Mesendoderm (in vitro differentiated cells): Measurements from ENCODE around the gene DNAH8.

ENCODE experiments used
- DNase-seq: peaks from one replicate; pipeline ENCODE4 v3.0.0; 2013
- H2AK5ac ChIP-seq: 2 replicates; pipeline ENCODE4 v1.6.1; 2013; ENCODE audit warnings: low read length, inconsistent platforms
- H2BK120ac ChIP-seq: 2 replicates; pipeline ENCODE4 v1.6.1; 2013; ENCODE audit warnings: low read depth, mild to moderate bottlenecking, low read length, moderate library complexity, mixed read lengths
- H2BK15ac ChIP-seq: replicated peaks from 2 replicates; pipeline ENCODE4 v1.6.1; 2013; ENCODE audit warnings: low read depth, mild to moderate bottlenecking, moderate library complexity
- H2BK5ac ChIP-seq: 2 replicates; pipeline ENCODE4 v1.6.1; 2013; ENCODE audit warnings: low read length, inconsistent platforms
- H3K18ac ChIP-seq: 2 replicates; pipeline ENCODE4 v1.6.1; 2013; ENCODE audit warnings: mild to moderate bottlenecking, low read length, mixed read lengths
- H3K23ac ChIP-seq: one replicate; pipeline ENCODE4 v1.6.1; 2013; ENCODE audit warnings: low read length
- H3K27ac ChIP-seq: 2 replicates; pipeline ENCODE4 v1.5.1; 2013; ENCODE audit warnings: low read depth, mild to moderate bottlenecking, inconsistent platforms, low read length, moderate library complexity
- H3K27me3 ChIP-seq: 2 replicates; pipeline ENCODE4 v1.6.1; 2013; ENCODE audit warnings: low read length, control low read depth, mild to moderate bottlenecking, inconsistent platforms; ENCODE audit not compliant: insufficient read depth, poor library complexity
- H3K36me3 ChIP-seq: 2 replicates; pipeline ENCODE4 v1.6.1; 2013; ENCODE audit warnings: low read length, inconsistent platforms; ENCODE audit not compliant: control insufficient read depth, insufficient read depth
- H3K4ac ChIP-seq: one replicate; pipeline ENCODE4 v1.6.1; 2013; ENCODE audit warnings: low read depth, mild to moderate bottlenecking, low read length, moderate library complexity
- H3K4me1 ChIP-seq: 2 replicates; pipeline ENCODE4 v1.6.1; 2013; ENCODE audit warnings: low read depth, low read length, inconsistent platforms; ENCODE audit not compliant: control insufficient read depth
- H3K4me2 ChIP-seq: 2 replicates; pipeline ENCODE4 v1.6.1; 2013; ENCODE audit warnings: low read length
- H3K4me3 ChIP-seq: 2 replicates; pipeline ENCODE4 v1.5.1; 2013; ENCODE audit warnings: mild to moderate bottlenecking, low read length
- H3K56ac ChIP-seq: one replicate; pipeline ENCODE4 v1.6.1; 2013; ENCODE audit warnings: low read length
- H3K79me1 ChIP-seq: 2 replicates; pipeline ENCODE4 v1.6.1; 2013; ENCODE audit warnings: low read length, inconsistent platforms
- H3K79me2 ChIP-seq: 2 replicates; pipeline ENCODE4 v1.6.1; 2013; ENCODE audit warnings: mild to moderate bottlenecking, low read length; ENCODE audit not compliant: control insufficient read depth, insufficient read depth
- H3K9ac ChIP-seq: 2 replicates; pipeline ENCODE4 v1.6.1; 2013; ENCODE audit warnings: low read length, inconsistent platforms
- H4K5ac ChIP-seq: one replicate; pipeline ENCODE4 v1.6.1; 2013; ENCODE audit warnings: low read length
- H4K8ac ChIP-seq: one replicate; pipeline ENCODE4 v1.6.1; 2013; ENCODE audit warnings: low read depth, mild to moderate bottlenecking, control low read depth, low read length, moderate library complexity
- WGBS: extraction: QIAGEN DNeasy Blood & Tissue Kit; methylation state at CpG from one replicate; pipeline ENCODE4 v1.1.7; 2013; ENCODE audit warnings: low lambda C conversion rate, missing lambda C conversion rate; ENCODE audit not compliant: insufficient coverage; ENCODE audit errors: extremely low coverage; 5-methylcytosine and 5-hydroxymethylcytosine counted together

Gene DNAH8

GRCh38 chr6:38978139-38978704, 263.1 kb downstream of the DNAH8 start:
- H3K4me2 ChIP-seq, result no peak overlapping the region
- no CpG with 5 or more reads among the region's 3 CpGs for whole genome bisulfite sequencing
- no peak overlapping the region for H3K9ac ChIP-seq
- H3K27me3 ChIP-seq, result no peaks in the 10 kb centered on the region
- no peak for DNase-seq
- H3K4ac ChIP-seq, result no peak overlapping the region
- H4K5ac ChIP-seq, result no peak overlapping the region
- no peaks in the 10 kb centered on the region for H3K36me3 ChIP-seq
- H3K23ac ChIP-seq, result no peak overlapping the region
- H3K56ac ChIP-seq, result no peak overlapping the region
- peaks cover 8% of the 10 kb centered on the region for H3K4me1 ChIP-seq
- no peaks in the 10 kb centered on the region for H3K79me2 ChIP-seq
- H3K79me1 ChIP-seq, result no peaks in the 10 kb centered on the region
- no peak overlapping the region for H2BK15ac ChIP-seq
- H3K18ac ChIP-seq, result no peak overlapping the region
- no peak overlapping the region for H4K8ac ChIP-seq
- no peak overlapping the region for H3K27ac ChIP-seq
- no peak overlapping the region for H2AK5ac ChIP-seq
- H2BK5ac ChIP-seq, result no peak overlapping the region
- no peak overlapping the region for H3K4me3 ChIP-seq
- H2BK120ac ChIP-seq, result no peak overlapping the region

GRCh38 chr6:38982470-38982869, 267.4 kb downstream of the DNAH8 start:
- no peak overlapping the region for H3K23ac ChIP-seq
- no peaks in the 10 kb centered on the region for H3K79me2 ChIP-seq
- H3K79me1 ChIP-seq, result no peaks in the 10 kb centered on the region
- H2AK5ac ChIP-seq, result no peak overlapping the region
- H2BK15ac ChIP-seq, result no peak overlapping the region
- no peak overlapping the region for H2BK120ac ChIP-seq
- H3K27me3 ChIP-seq, result no peaks in the 10 kb centered on the region
- H3K36me3 ChIP-seq, result no peaks in the 10 kb centered on the region
- no peak overlapping the region for H3K4me2 ChIP-seq
- H3K4me3 ChIP-seq, result no peak overlapping the region
- H3K4ac ChIP-seq, result no peak overlapping the region
- no peak overlapping the region for H3K9ac ChIP-seq
- no peak overlapping the region for H2BK5ac ChIP-seq
- no CpG with 5 or more reads among the region's 2 CpGs for WGBS
- H3K4me1 ChIP-seq, result peaks cover 3% of the 10 kb centered on the region
- no peak overlapping the region for H3K18ac ChIP-seq
- no peak overlapping the region for H4K5ac ChIP-seq
- no peak overlapping the region for H4K8ac ChIP-seq
- no peak overlapping the region for H3K27ac ChIP-seq
- no peak overlapping the region for H3K56ac ChIP-seq
- DNase-seq, result peak; percentile 74

GRCh38 chr6:38984723-38985122, 269.6 kb downstream of the DNAH8 start:
- H2AK5ac ChIP-seq, result no peak overlapping the region
- no peaks in the 10 kb centered on the region for H3K36me3 ChIP-seq
- no peak overlapping the region for H4K5ac ChIP-seq
- H4K8ac ChIP-seq, result no peak overlapping the region
- H3K23ac ChIP-seq, result no peak overlapping the region
- no peaks in the 10 kb centered on the region for H3K79me2 ChIP-seq
- H3K56ac ChIP-seq, result no peak overlapping the region
- H3K27ac ChIP-seq, result no peak overlapping the region
- H2BK120ac ChIP-seq, result no peak overlapping the region
- no peak overlapping the region for H3K18ac ChIP-seq
- H3K4me3 ChIP-seq, result no peak overlapping the region
- H2BK15ac ChIP-seq, result no peak overlapping the region
- WGBS, result no CpG with 5 or more reads among the region's 3 CpGs
- no peak for DNase-seq
- no peak overlapping the region for H3K4me2 ChIP-seq
- peaks cover 3% of the 10 kb centered on the region for H3K4me1 ChIP-seq
- H3K4ac ChIP-seq, result no peak overlapping the region
- H2BK5ac ChIP-seq, result no peak overlapping the region
- no peaks in the 10 kb centered on the region for H3K79me1 ChIP-seq
- no peak overlapping the region for H3K9ac ChIP-seq
- H3K27me3 ChIP-seq, result no peaks in the 10 kb centered on the region

DNA sequence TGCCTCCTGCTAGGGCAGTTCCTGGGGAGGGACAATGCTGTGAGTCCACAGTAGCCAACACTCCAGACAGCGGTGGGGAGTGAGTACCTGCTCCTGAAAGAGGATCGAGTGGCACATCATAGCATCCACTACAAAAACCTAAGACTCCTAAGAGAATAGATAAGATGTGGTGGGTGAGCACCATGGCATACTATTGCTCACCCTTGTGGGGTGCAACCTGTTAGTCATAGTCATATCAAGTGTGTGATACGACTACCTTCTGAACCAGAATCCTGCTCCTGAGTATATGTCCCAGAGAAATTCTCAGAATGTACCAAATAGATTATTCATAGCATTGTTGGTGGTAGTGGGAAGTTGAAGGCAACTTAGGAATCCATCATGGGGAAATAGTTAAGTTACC, 270.7 kb downstream of the DNAH8 start:
- no peak overlapping the region for H2BK5ac ChIP-seq
- H3K4me1 ChIP-seq, result peaks cover 3% of the 10 kb centered on the region
- no peak overlapping the region for H3K4ac ChIP-seq
- H3K79me1 ChIP-seq, result no peaks in the 10 kb centered on the region
- no peak overlapping the region for H2BK15ac ChIP-seq
- no peak overlapping the region for H2AK5ac ChIP-seq
- H3K23ac ChIP-seq, result no peak overlapping the region
- H4K8ac ChIP-seq, result no peak overlapping the region
- no peaks in the 10 kb centered on the region for H3K27me3 ChIP-seq
- no peak overlapping the region for H3K4me2 ChIP-seq
- no CpG with 5 or more reads among the region's 3 CpGs for WGBS
- no peak overlapping the region for H3K27ac ChIP-seq
- H3K56ac ChIP-seq, result no peak overlapping the region
- no peak overlapping the region for H4K5ac ChIP-seq
- H3K79me2 ChIP-seq, result no peaks in the 10 kb centered on the region
- no peak overlapping the region for H3K18ac ChIP-seq
- no peak overlapping the region for H3K4me3 ChIP-seq
- no peak for DNase-seq
- no peak overlapping the region for H2BK120ac ChIP-seq
- H3K36me3 ChIP-seq, result no peaks in the 10 kb centered on the region
- no peak overlapping the region for H3K9ac ChIP-seq

DNA sequence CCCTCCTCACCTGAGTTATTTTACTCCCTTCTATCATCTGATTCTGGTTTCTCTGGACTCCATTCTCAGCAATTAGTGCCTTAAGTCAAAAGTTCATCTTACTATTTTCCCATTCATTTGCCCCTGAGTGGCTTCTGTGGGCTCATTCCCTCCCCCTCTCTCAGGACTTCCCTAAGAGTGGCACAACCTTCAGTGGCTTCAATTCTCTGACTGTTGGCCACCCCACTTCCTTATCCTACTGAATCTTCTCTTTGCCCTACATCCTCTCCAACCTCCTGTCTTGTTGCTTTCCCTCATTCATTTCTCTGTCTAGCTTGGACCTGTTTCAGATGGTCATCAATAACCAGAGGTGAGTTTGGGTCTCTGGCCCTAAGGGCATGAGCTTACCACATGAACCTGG, 272.4 kb downstream of the DNAH8 start:
- Histone ChIP-seq H4K8ac (no peak overlapping the region), H3K23ac (no peak overlapping the region), H3K79me1 (no peaks in the 10 kb centered on the region), H3K79me2 (no peaks in the 10 kb centered on the region), H3K4me3 (no peak overlapping the region), H3K56ac (no peak overlapping the region), H2BK120ac (no peak overlapping the region), H2BK15ac (no peak overlapping the region), H3K27me3 (no peaks in the 10 kb centered on the region), H2AK5ac (no peak overlapping the region), H4K5ac (no peak overlapping the region), H3K36me3 (no peaks in the 10 kb centered on the region), H2BK5ac (no peak overlapping the region), H3K27ac (no peak overlapping the region), H3K4me1 (peaks cover 1% of the 10 kb centered on the region), H3K18ac (no peak overlapping the region), H3K9ac (no peak overlapping the region), H3K4me2 (no peak overlapping the region), H3K4ac (no peak overlapping the region)
- DNase-seq, result no peak

DNA sequence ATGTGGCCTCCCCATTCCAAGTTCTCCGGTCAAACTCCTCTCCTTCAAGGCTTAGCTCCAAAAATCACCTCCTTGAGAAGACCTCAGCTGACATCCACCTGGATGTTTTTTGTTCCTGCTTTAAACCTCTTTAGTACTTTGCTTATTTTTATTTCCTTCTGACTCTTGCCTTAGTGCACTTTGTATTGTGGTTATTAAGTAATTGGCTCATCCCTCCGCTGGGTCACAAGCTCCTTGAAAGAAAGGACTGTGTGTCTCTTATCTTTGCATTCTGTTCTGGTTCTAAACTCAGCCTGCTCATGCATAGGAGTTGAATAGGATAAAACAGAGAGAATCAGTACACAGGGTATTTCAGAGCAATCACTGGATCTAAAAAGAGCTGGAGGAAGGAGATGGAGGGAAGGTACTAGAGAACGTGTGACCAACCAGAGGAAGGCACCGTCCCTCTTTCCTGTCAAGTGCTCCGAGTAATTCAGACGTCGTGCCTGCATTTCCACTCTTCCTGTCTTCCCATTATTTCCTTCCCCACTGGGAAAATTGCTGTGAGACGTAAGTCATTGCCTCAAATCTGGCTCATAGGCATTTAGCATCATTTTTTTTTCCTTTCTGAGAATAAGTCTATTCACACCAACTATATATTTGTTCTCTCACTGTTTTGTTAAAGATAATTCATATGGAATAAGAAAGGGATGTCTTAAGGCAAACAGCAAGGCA, 273.8 kb downstream of the DNAH8 start:
- H3K4ac ChIP-seq, result no peak overlapping the region
- no peaks in the 10 kb centered on the region for H3K4me1 ChIP-seq
- H3K36me3 ChIP-seq, result no peaks in the 10 kb centered on the region
- H3K56ac ChIP-seq, result no peak overlapping the region
- no peak overlapping the region for H3K4me2 ChIP-seq
- H3K79me1 ChIP-seq, result no peaks in the 10 kb centered on the region
- no CpG with 5 or more reads among the region's 8 CpGs for WGBS
- H2BK120ac ChIP-seq, result no peak overlapping the region
- no peak overlapping the region for H4K5ac ChIP-seq
- H2BK5ac ChIP-seq, result no peak overlapping the region
- no peak overlapping the region for H3K18ac ChIP-seq
- no peak overlapping the region for H3K23ac ChIP-seq
- no peak overlapping the region for H3K27ac ChIP-seq
- no peaks in the 10 kb centered on the region for H3K79me2 ChIP-seq
- H4K8ac ChIP-seq, result no peak overlapping the region
- H3K9ac ChIP-seq, result no peak overlapping the region
- no peak overlapping the region for H2AK5ac ChIP-seq
- no peak overlapping the region for H2BK15ac ChIP-seq
- no peaks in the 10 kb centered on the region for H3K27me3 ChIP-seq
- no peak for DNase-seq
- no peak overlapping the region for H3K4me3 ChIP-seq
